ENCODE measurements around the gene NCOA1. TPM values are rescaled to one million over a fixed set of nuclear protein-coding genes. Genes with fewer than 3 reads are reported as not detected.
"Not testable (repeated sequence)": the region's sequence is repeated elsewhere in the genome, so short reads cannot be mapped to it uniquely, and the experiment has no call there.

Gene NCOA1
- total RNA-seq, 4 donors from 2014 or later = 41.3 to 69.6 (median 54.8) TPM

GRCh38 chr2:24459224-24460161 lies 31.6 kb upstream of the NCOA1 start:
- Histone ChIP-seq H3K9me3 (no peaks in the 10 kb centered on the region), H3K4me3 (no peak overlapping the region), H3K4me1 (no peaks in the 10 kb centered on the region), H3K27ac (no peak overlapping the region), H3K36me3 (no peaks in the 10 kb centered on the region), H3K27me3 (no peaks in the 10 kb centered on the region)
- no peak for DNase-seq
- TF ChIP-seq CTCF (IDR thresholded peaks at IDR 0.05) = no peak
- TF ChIP-seq POLR2A (IDR thresholded peaks at IDR 0.05) = no peak

- no peak overlapping the region for H3K4me3 ChIP-seq
- H3K27ac ChIP-seq = no peak overlapping the region
- DNase-seq = no peak
- TF ChIP-seq POLR2A (IDR thresholded peaks at IDR 0.05) = no peak
- TF ChIP-seq CTCF (IDR thresholded peaks at IDR 0.05) = no peak
- no peaks in the 10 kb centered on the region for H3K9me3 ChIP-seq
- no peaks in the 10 kb centered on the region for H3K27me3 ChIP-seq
- H3K36me3 ChIP-seq = no peaks in the 10 kb centered on the region
- H3K4me1 ChIP-seq = no peaks in the 10 kb centered on the region
Observed at GRCh38 chr2:24461685-24462084, 29.4 kb upstream of the NCOA1 start.

GRCh38 chr2:24463271-24463670 lies 27.8 kb upstream of the NCOA1 start:
- Histone ChIP-seq H3K36me3 (no peaks in the 10 kb centered on the region), H3K27ac (no peak overlapping the region), H3K4me1 (no peaks in the 10 kb centered on the region), H3K9me3 (no peaks in the 10 kb centered on the region), H3K4me3 (no peak overlapping the region), H3K27me3 (no peaks in the 10 kb centered on the region)
- no peak for DNase-seq
- TF ChIP-seq POLR2A (IDR thresholded peaks at IDR 0.05) (no peak), CTCF (IDR thresholded peaks at IDR 0.05) (no peak)

GRCh38 chr2:24466871-24467870 lies 23.9 kb upstream of the NCOA1 start:
- DNase-seq = no peak
- Histone ChIP-seq H3K9me3 (no peaks in the 10 kb centered on the region), H3K4me3 (no peak overlapping the region), H3K27me3 (no peaks in the 10 kb centered on the region), H3K27ac (no peak overlapping the region), H3K4me1 (no peaks in the 10 kb centered on the region), H3K36me3 (no peaks in the 10 kb centered on the region)
- TF ChIP-seq POLR2A (IDR thresholded peaks at IDR 0.05) (no peak), CTCF (IDR thresholded peaks at IDR 0.05) (no peak)

GRCh38 chr2:24468453-24468852 lies 22.6 kb upstream of the NCOA1 start:
- H3K9me3 ChIP-seq, H3K36me3 ChIP-seq, DNase-seq, H3K4me1 ChIP-seq, H3K27ac ChIP-seq, H3K4me3 ChIP-seq, H3K27me3 ChIP-seq: not testable (repeated sequence)
